Tibial nerve (tissue), 4 donors: ENCODE data around the gene PNPLA7.

ENCODE experiments used
- CTCF ChIP-seq, 5 experiments: fragments of 200-600 bp in 3 of 5; fragments of 450-650 bp in 2 of 5; sonication (generic) in 3 of 5; IDR thresholded peaks; one replicate each; pipeline ENCODE4 v1.5.1; 2016 to 2019; ENCODE audit warnings: antibody characterized with exemption in 5 of 5, mild to moderate bottlenecking in 3 of 5, moderate library complexity in 2 of 5
- EP300 ChIP-seq, 2 donors: sonication (generic); formaldehyde crosslinking; IDR thresholded peaks; one replicate each; pipeline ENCODE4 v1.6.1; 2017; ENCODE audit warnings: antibody characterized with exemption in 2 of 2, mild to moderate bottlenecking in 1 of 2
- POLR2A ChIP-seq, 2 donors: fragments of 450-650 bp; IDR thresholded peaks; one replicate each; pipeline ENCODE4 v1.6.1; 2017; ENCODE audit warnings: antibody characterized with exemption in 2 of 2, mild to moderate bottlenecking in 2 of 2, moderate library complexity in 2 of 2

- TF ChIP-seq CTCF (IDR thresholded peaks at IDR 0.05) (no peak), POLR2A (IDR thresholded peaks at IDR 0.05) (no peak), EP300 (IDR thresholded peaks at IDR 0.05) (no peak)
Measured at GRCh38 chr9:137457406-137458193, 92.6 kb downstream of the PNPLA7 start.
